Neural cell (in vitro differentiated cells): ENCODE measurements around the gene BSN. TPM values are rescaled to one million over a fixed set of nuclear protein-coding genes. Genes with fewer than 3 reads are reported as not detected.

Source experiments
- H2AFZ ChIP-seq: fragments of 200-600, 300-800 bp; sonication (generic), shearing (Covaris generic); 2 replicates; pipeline ENCODE4 v1.6.0; 2014; ENCODE audit warnings: low read depth, mild to moderate bottlenecking, antibody characterized with exemption, low read length, moderate library complexity
- H3F3A ChIP-seq: fragments of 200-600 bp; shearing (Covaris generic); 2 replicates; pipeline ENCODE4 v1.6.1; 2016; ENCODE audit warnings: mild to moderate bottlenecking, moderate library complexity, mixed read lengths, antibody characterized with exemption, low read length; ENCODE audit not compliant: insufficient read depth, poor library complexity, severe bottlenecking
- H3K27ac ChIP-seq: fragments of 200-600, 300-800 bp; sonication (generic), shearing (Covaris generic); 2 replicates; pipeline ENCODE4 v1.5.1; 2014; ENCODE audit warnings: mild to moderate bottlenecking, low read length, moderate library complexity
- H3K27me3 ChIP-seq: fragments of 300-800, 200-600 bp; sonication (generic), shearing (Covaris generic); 2 replicates; pipeline ENCODE4 v1.6.0; 2014; ENCODE audit warnings: mild to moderate bottlenecking, low read depth, low read length, moderate library complexity; ENCODE audit not compliant: insufficient read depth
- H3K36me3 ChIP-seq: fragments of 300-800, 200-600 bp; sonication (generic), shearing (Covaris generic); 2 replicates; pipeline ENCODE4 v1.5.1; 2014; ENCODE audit warnings: mild to moderate bottlenecking, antibody characterized with exemption, low read length, moderate library complexity; ENCODE audit not compliant: insufficient read depth
- H3K4me2 ChIP-seq: fragments of 300-800, 200-600 bp; sonication (generic), shearing (Covaris generic); 2 replicates; pipeline ENCODE4 v1.6.0; 2014; ENCODE audit warnings: mild to moderate bottlenecking, low read length
- H3K4me3 ChIP-seq: fragments of 300-800, 200-600 bp; sonication (generic), shearing (Covaris generic); 2 replicates; pipeline ENCODE4 v1.5.1; 2014; ENCODE audit warnings: mild to moderate bottlenecking, low read length, moderate library complexity
- H3K79me2 ChIP-seq: fragments of 200-600 bp; shearing (Covaris generic); replicated peaks from 2 replicates; pipeline ENCODE4 v1.6.0; 2014; ENCODE audit warnings: mild to moderate bottlenecking, low read length, moderate library complexity; ENCODE audit not compliant: insufficient read depth
- H3K9ac ChIP-seq: fragments of 300-800, 200-600 bp; sonication (generic), shearing (Covaris generic); 2 replicates; pipeline ENCODE4 v1.6.1; 2016; ENCODE audit warnings: mild to moderate bottlenecking, low read length, mixed read lengths
- H3K9me2 ChIP-seq: fragments of 200-600 bp; shearing (Covaris generic); 2 replicates; pipeline ENCODE4 v1.6.1; 2016; ENCODE audit warnings: mild to moderate bottlenecking, low read length, mixed read lengths; ENCODE audit not compliant: insufficient read depth
- H3K9me3 ChIP-seq: fragments of 200-600, 300-800 bp; sonication (generic), shearing (Covaris generic); 2 replicates; pipeline ENCODE4 v1.6.1; 2016; ENCODE audit warnings: mild to moderate bottlenecking, mixed run types, low read length, moderate library complexity, mixed read lengths
- H4K20me1 ChIP-seq: fragments of 200-600 bp; shearing (Covaris generic); 2 replicates; pipeline ENCODE4 v1.6.1; 2016; ENCODE audit warnings: mild to moderate bottlenecking, mixed run types; ENCODE audit not compliant: insufficient read depth
- EP300 ChIP-seq: fragments of 450-650 bp; conservative IDR thresholded peaks from 2 replicates; pipeline ENCODE4 v1.6.1; 2014; ENCODE audit warnings: antibody characterized with exemption, mild to moderate bottlenecking, moderate library complexity; ENCODE audit not compliant: poor library complexity, severe bottlenecking
- EZH2 ChIP-seq: fragments of 200-600, 300-800 bp; shearing (Covaris generic), sonication (generic); IDR thresholded peaks from 2 replicates; pipeline ENCODE4 v1.6.1; 2014; ENCODE audit warnings: antibody characterized with exemption, low read length, borderline replicate concordance, mild to moderate bottlenecking; ENCODE audit not compliant: insufficient read depth, poor library complexity, severe bottlenecking
- MXI1 ChIP-seq: fragments of 450-650 bp; conservative IDR thresholded peaks from 2 replicates; pipeline ENCODE4 v1.6.1; 2014; ENCODE audit warnings: antibody characterized with exemption, mild to moderate bottlenecking; ENCODE audit not compliant: poor library complexity, severe bottlenecking
- POLR2AphosphoS5 ChIP-seq: IDR thresholded peaks from 2 replicates; pipeline ENCODE4 v1.6.1; 2012
- RAD21 ChIP-seq: fragments of 450-650 bp; conservative IDR thresholded peaks from 2 replicates; pipeline ENCODE4 v1.6.1; 2014; ENCODE audit warnings: antibody characterized with exemption, mild to moderate bottlenecking, moderate library complexity
- SMC3 ChIP-seq: fragments of 450-650 bp; conservative IDR thresholded peaks from 2 replicates; pipeline ENCODE4 v1.6.1; 2014; ENCODE audit warnings: antibody characterized with exemption, mild to moderate bottlenecking, moderate library complexity; ENCODE audit not compliant: poor library complexity
- TAF1 ChIP-seq: IDR thresholded peaks from 2 replicates; pipeline ENCODE4 v1.6.1; 2012; ENCODE audit warnings: low read depth
- polyA plus RNA-seq: library from polyadenylated mRNA; depleted of rRNA; stranded (reverse); fragments of >200 nt; gene quantifications from 2 replicates; pipeline ENCODE4 v1.2.3, GENCODE V29; 2014
- TF ChIP-seq, protein P1 (sequence below): fragments of 450-650 bp; IDR thresholded peaks from 2 replicates; pipeline ENCODE4 v1.5.1; 2014; ENCODE audit warnings: antibody characterized with exemption, mild to moderate bottlenecking, moderate library complexity; ENCODE audit not compliant: poor library complexity, severe bottlenecking
- TF ChIP-seq, protein P2 (sequence below): IDR thresholded peaks from 2 replicates; pipeline ENCODE4 v1.6.1; 2012; ENCODE audit warnings: borderline replicate concordance

BSN gene
- polyA plus RNA-seq, 1 donor from 2014 or later, result 2.0 TPM

DNA sequence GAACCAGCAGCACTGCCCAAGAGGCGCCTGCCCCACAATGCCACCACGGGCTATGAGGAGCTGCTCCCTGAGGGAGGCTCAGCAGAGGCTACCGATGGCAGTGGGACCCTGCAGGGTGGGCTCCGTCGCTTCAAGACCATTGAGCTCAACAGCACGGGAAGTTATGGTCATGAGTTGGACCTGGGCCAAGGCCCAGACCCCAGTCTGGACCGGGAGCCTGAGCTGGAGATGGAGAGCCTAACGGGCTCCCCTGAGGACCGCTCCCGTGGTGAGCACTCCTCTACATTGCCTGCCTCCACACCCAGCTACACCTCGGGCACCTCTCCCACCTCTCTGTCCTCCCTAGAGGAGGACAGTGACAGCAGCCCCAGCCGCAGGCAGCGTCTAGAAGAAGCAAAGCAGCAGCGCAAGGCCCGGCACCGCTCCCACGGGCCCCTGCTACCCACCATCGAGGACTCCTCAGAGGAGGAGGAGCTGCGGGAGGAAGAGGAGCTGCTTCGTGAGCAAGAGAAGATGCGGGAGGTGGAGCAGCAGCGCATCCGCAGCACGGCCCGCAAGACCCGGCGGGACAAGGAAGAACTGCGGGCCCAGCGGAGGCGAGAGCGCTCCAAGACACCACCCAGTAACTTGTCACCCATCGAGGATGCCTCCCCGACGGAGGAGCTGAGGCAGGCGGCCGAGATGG, 98.1 kb downstream of the BSN start:
- Histone ChIP-seq H3K27me3 (no peaks in the 10 kb centered on the region), H3K27ac (no peak overlapping the region), H3K9me3 (no peaks in the 10 kb centered on the region), H4K20me1 (no peaks in the 10 kb centered on the region), H3K4me2 (no peak overlapping the region), H2AFZ (no peak overlapping the region), H3K79me2 (no peaks in the 10 kb centered on the region), H3K36me3 (no peaks in the 10 kb centered on the region), H3F3A (no peaks in the 10 kb centered on the region), H3K9ac (no peak overlapping the region), H3K9me2 (no peaks in the 10 kb centered on the region), H3K4me3 (no peak overlapping the region)
- TF ChIP-seq, protein P1, sequence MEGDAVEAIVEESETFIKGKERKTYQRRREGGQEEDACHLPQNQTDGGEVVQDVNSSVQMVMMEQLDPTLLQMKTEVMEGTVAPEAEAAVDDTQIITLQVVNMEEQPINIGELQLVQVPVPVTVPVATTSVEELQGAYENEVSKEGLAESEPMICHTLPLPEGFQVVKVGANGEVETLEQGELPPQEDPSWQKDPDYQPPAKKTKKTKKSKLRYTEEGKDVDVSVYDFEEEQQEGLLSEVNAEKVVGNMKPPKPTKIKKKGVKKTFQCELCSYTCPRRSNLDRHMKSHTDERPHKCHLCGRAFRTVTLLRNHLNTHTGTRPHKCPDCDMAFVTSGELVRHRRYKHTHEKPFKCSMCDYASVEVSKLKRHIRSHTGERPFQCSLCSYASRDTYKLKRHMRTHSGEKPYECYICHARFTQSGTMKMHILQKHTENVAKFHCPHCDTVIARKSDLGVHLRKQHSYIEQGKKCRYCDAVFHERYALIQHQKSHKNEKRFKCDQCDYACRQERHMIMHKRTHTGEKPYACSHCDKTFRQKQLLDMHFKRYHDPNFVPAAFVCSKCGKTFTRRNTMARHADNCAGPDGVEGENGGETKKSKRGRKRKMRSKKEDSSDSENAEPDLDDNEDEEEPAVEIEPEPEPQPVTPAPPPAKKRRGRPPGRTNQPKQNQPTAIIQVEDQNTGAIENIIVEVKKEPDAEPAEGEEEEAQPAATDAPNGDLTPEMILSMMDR, result no peak
- TF ChIP-seq RAD21, result no peak
- TF ChIP-seq POLR2AphosphoS5, result no peak
- TF ChIP-seq TAF1, result no peak
- no peak for TF ChIP-seq SMC3
- TF ChIP-seq, protein P2, sequence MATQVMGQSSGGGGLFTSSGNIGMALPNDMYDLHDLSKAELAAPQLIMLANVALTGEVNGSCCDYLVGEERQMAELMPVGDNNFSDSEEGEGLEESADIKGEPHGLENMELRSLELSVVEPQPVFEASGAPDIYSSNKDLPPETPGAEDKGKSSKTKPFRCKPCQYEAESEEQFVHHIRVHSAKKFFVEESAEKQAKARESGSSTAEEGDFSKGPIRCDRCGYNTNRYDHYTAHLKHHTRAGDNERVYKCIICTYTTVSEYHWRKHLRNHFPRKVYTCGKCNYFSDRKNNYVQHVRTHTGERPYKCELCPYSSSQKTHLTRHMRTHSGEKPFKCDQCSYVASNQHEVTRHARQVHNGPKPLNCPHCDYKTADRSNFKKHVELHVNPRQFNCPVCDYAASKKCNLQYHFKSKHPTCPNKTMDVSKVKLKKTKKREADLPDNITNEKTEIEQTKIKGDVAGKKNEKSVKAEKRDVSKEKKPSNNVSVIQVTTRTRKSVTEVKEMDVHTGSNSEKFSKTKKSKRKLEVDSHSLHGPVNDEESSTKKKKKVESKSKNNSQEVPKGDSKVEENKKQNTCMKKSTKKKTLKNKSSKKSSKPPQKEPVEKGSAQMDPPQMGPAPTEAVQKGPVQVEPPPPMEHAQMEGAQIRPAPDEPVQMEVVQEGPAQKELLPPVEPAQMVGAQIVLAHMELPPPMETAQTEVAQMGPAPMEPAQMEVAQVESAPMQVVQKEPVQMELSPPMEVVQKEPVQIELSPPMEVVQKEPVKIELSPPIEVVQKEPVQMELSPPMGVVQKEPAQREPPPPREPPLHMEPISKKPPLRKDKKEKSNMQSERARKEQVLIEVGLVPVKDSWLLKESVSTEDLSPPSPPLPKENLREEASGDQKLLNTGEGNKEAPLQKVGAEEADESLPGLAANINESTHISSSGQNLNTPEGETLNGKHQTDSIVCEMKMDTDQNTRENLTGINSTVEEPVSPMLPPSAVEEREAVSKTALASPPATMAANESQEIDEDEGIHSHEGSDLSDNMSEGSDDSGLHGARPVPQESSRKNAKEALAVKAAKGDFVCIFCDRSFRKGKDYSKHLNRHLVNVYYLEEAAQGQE, result no peak
- TF ChIP-seq EZH2, result no peak
- no peak for TF ChIP-seq EP300
- no peak for TF ChIP-seq MXI1

DNA sequence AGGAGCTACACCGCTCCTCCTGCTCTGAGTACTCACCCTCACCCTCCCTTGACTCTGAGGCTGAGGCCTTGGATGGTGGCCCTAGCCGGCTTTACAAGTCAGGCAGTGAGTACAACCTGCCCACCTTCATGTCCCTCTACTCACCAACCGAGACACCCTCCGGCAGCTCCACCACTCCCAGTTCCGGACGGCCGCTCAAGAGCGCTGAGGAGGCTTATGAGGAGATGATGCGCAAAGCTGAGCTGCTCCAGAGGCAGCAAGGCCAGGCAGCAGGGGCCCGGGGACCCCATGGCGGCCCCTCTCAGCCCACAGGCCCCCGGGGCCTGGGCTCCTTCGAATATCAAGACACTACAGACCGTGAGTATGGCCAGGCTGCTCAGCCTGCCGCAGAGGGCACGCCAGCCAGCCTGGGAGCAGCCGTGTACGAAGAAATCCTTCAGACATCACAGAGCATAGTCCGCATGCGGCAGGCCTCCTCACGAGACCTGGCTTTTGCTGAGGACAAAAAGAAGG, 98.7 kb downstream of the BSN start:
- H2AFZ ChIP-seq, result no peak overlapping the region
- no peak overlapping the region for H3K27ac ChIP-seq
- no peaks in the 10 kb centered on the region for H3K79me2 ChIP-seq
- H3K9me2 ChIP-seq, result no peaks in the 10 kb centered on the region
- H3K4me2 ChIP-seq, result no peak overlapping the region
- no peak overlapping the region for H3K9ac ChIP-seq
- H3K9me3 ChIP-seq, result no peaks in the 10 kb centered on the region
- H3K36me3 ChIP-seq, result no peaks in the 10 kb centered on the region
- no peaks in the 10 kb centered on the region for H4K20me1 ChIP-seq
- no peak for TF ChIP-seq SMC3
- TF ChIP-seq POLR2AphosphoS5, result no peak
- TF ChIP-seq, protein P2, result no peak
- TF ChIP-seq MXI1, result no peak
- TF ChIP-seq RAD21, result no peak
- TF ChIP-seq, protein P1, result no peak
- TF ChIP-seq TAF1, result no peak
- TF ChIP-seq EZH2, result no peak
- no peak for TF ChIP-seq EP300
- H3K27me3 ChIP-seq, result no peaks in the 10 kb centered on the region
- H3K4me3 ChIP-seq, result no peak overlapping the region
- H3F3A ChIP-seq, result no peaks in the 10 kb centered on the region
